ENCODE results near the gene SIRPG. TPM values are rescaled to one million over a fixed set of nuclear protein-coding genes. Genes with fewer than 3 reads are reported as not detected.

Gene SIRPG
- total RNA-seq, 1 donor from 2014 or later, result not detected

DNA sequence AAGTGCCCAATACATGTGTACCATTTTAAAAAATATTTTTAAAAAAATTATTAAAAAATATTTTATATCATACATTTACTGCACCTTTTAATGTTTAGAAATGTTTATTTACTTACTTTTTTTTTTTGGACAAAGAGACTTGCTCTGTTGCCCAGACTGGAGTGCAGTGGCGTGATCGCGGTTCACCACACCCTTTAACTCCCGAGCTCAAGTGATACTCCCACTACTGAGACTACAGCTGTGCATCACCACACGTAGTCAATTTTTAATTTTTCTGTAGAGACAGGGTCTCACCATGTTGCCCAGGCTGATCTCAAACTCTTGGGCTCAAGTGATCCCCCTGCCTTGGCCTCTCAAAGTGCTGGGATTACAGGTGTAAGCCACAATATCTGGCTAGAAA is 9.2 kb upstream of the SIRPG start:
- intact Hi-C loops (cut with DNase I), result no loop called here
- Histone ChIP-seq H3K27me3 (no peaks in the 10 kb centered on the region), H3K9me3 (no peaks in the 10 kb centered on the region), H3K4me1 (no peaks in the 10 kb centered on the region), H3K36me3 (no peaks in the 10 kb centered on the region), H3K4me3 (no peak overlapping the region), H3K27ac (no peak overlapping the region)
- DNase-seq (ENCODE audit: extremely low spot score in 2 of 2), result no peak
- TF ChIP-seq POLR2A (IDR thresholded peaks at IDR 0.05) (no peak), POLR2AphosphoS5 (IDR thresholded peaks at IDR 0.05; ENCODE audit: insufficient read depth in 1 of 2, low read depth in 1 of 2) (no peak)
- TF ChIP-seq, protein P1, sequence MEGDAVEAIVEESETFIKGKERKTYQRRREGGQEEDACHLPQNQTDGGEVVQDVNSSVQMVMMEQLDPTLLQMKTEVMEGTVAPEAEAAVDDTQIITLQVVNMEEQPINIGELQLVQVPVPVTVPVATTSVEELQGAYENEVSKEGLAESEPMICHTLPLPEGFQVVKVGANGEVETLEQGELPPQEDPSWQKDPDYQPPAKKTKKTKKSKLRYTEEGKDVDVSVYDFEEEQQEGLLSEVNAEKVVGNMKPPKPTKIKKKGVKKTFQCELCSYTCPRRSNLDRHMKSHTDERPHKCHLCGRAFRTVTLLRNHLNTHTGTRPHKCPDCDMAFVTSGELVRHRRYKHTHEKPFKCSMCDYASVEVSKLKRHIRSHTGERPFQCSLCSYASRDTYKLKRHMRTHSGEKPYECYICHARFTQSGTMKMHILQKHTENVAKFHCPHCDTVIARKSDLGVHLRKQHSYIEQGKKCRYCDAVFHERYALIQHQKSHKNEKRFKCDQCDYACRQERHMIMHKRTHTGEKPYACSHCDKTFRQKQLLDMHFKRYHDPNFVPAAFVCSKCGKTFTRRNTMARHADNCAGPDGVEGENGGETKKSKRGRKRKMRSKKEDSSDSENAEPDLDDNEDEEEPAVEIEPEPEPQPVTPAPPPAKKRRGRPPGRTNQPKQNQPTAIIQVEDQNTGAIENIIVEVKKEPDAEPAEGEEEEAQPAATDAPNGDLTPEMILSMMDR (IDR thresholded peaks at IDR 0.05), result no peak

DNA sequence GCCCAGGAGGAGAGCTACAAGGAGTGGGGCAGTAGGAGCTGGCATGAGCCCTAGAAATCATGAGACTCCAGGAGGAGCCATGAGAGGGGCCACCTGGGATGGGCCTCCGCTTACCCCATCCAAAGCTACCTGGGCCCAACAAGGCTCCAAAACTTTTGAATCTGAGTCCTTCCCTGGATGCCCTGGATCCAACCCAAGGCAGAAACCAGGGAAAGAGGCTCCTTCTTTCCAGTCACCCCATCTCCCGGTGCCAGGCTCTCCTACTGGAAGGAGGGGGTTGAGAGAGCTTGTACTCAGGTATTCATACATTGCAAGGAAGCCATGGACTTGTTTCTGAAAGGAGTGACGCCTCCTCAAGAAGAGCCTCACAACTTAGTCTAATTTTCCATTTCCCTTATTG is 7.8 kb upstream of the SIRPG start:
- no peak overlapping the region for H3K4me3 ChIP-seq
- no peaks in the 10 kb centered on the region for H3K9me3 ChIP-seq
- H3K4me1 ChIP-seq, result no peaks in the 10 kb centered on the region
- intact Hi-C loops (cut with DNase I), result no loop called here
- TF ChIP-seq, protein P1 (IDR thresholded peaks at IDR 0.05), result no peak
- TF ChIP-seq POLR2A (IDR thresholded peaks at IDR 0.05), result no peak
- no peak for TF ChIP-seq POLR2AphosphoS5 (IDR thresholded peaks at IDR 0.05; ENCODE audit: insufficient read depth in 1 of 2, low read depth in 1 of 2)
- no peaks in the 10 kb centered on the region for H3K27me3 ChIP-seq
- H3K27ac ChIP-seq, result no peak overlapping the region
- no peaks in the 10 kb centered on the region for H3K36me3 ChIP-seq
- DNase-seq (ENCODE audit: extremely low spot score in 2 of 2), result no peak

DNA sequence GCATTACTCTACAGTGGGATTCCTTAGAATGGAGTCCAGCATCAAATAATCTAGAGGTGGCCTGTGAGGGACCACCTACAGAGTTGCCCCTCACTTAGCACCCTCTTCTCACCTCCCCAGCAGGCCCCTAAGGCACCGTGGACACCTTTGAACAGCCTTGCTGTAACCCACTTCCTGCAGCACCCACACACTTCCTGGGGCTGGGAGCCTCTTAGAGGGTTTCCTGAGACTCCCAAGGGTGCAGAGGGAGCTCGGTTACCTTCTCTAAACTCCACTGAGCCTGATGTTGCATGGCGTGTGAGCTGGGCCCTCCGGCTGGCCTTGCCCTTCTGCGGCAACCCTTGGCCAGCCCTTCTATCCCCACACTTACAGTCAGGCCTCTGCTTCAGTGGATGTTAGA is 7.3 kb upstream of the SIRPG start:
- Histone ChIP-seq H3K27me3 (no peaks in the 10 kb centered on the region), H3K27ac (no peak overlapping the region), H3K4me1 (no peaks in the 10 kb centered on the region), H3K4me3 (no peak overlapping the region), H3K36me3 (no peaks in the 10 kb centered on the region), H3K9me3 (no peaks in the 10 kb centered on the region)
- TF ChIP-seq, protein P1 (IDR thresholded peaks at IDR 0.05), result no peak
- no peak for TF ChIP-seq POLR2AphosphoS5 (IDR thresholded peaks at IDR 0.05; ENCODE audit: insufficient read depth in 1 of 2, low read depth in 1 of 2)
- DNase-seq (ENCODE audit: extremely low spot score in 2 of 2), result no peak
- intact Hi-C loops (cut with DNase I), result no loop called here

DNA sequence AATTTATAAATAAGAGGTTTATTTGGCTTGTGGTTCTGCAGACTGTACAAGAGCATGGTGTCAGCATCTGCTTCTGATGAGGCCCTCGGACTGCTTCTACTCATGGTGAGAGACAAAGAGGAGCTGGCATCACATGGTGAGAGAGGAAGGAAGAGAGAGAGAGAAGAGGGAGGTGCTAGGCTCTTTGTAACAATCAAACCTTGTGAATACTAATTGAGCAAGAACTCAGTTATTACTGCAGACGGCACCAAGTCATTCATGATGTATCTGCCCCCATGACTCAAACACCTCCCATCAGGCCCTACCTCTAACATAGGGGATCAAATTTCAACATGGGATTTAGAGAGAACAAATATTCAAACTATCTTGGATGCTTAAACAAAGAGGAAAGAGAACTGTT is 6.3 kb upstream of the SIRPG start:
- H3K4me3 ChIP-seq, result no peak overlapping the region
- H3K36me3 ChIP-seq, result no peaks in the 10 kb centered on the region
- no peaks in the 10 kb centered on the region for H3K9me3 ChIP-seq
- no peaks in the 10 kb centered on the region for H3K4me1 ChIP-seq
- no peak for DNase-seq (ENCODE audit: extremely low spot score in 2 of 2)
- intact Hi-C loops (cut with DNase I), result no loop called here
- H3K27me3 ChIP-seq, result no peaks in the 10 kb centered on the region
- TF ChIP-seq, protein P1 (IDR thresholded peaks at IDR 0.05), result no peak
- TF ChIP-seq POLR2AphosphoS5 (IDR thresholded peaks at IDR 0.05; ENCODE audit: insufficient read depth in 1 of 2, low read depth in 1 of 2) (no peak), POLR2A (IDR thresholded peaks at IDR 0.05) (no peak)
- H3K27ac ChIP-seq, result no peak overlapping the region

DNA sequence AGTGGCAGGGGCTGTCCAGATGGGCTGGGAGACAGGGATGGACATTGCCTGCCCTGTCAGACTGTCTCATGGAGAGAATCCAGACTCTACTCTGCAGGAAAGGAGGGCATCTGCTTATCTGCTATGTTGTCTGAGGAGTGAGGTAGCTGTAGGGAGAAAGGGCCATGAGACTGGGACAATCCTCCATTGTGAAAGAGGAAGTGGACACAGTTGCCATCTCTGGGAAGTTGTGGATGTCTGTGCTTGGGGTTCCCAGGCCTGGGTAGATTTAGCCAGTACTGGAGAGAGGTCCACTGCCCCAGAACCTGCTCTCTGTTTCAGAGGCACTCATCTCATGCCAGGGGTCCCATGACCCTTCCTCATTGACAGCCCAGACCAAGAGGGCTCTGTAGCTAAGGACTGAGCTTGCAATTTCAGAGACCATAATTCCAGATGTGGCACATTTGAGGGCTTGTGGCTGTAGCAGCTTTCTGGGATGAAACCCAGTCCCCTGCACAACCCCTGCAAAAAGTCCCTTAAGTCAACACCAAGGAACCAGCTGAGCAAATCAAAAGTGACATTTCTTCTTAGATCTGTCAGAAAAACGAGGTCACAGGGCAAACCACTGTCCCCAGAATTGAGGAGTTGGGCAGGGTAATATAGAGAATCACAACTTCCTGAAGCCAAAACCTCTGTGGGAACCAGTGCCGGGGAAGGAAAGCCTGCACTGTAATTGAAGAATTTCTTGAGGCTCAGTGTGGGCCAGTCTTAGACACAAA is 4.1 kb upstream of the SIRPG start:
- Histone ChIP-seq H3K4me3 (no peak overlapping the region), H3K9me3 (no peaks in the 10 kb centered on the region), H3K36me3 (no peaks in the 10 kb centered on the region), H3K27ac (no peak overlapping the region), H3K4me1 (no peaks in the 10 kb centered on the region), H3K27me3 (no peaks in the 10 kb centered on the region)
- DNase-seq (ENCODE audit: extremely low spot score in 2 of 2), result no peak
- intact Hi-C loops (cut with DNase I), result no loop called here
- no peak for TF ChIP-seq POLR2A (IDR thresholded peaks at IDR 0.05)
- TF ChIP-seq POLR2AphosphoS5 (IDR thresholded peaks at IDR 0.05; ENCODE audit: insufficient read depth in 1 of 2, low read depth in 1 of 2), result no peak

Data from vagina (tissue), 2 donors.